Mammary epithelial cell (primary cell): Measurements from ENCODE around the gene UAP1.

Experiments
- CTCF ChIP-seq, 2 donors: IDR thresholded peaks in 1 of 2; conservative IDR thresholded peaks in 1 of 2; 2 replicates each; pipeline ENCODE4 v1.5.1; 2011 to 2012; ENCODE audit warnings: inconsistent platforms in 2 of 2, low read length in 2 of 2, mild to moderate bottlenecking in 2 of 2, control low read depth in 1 of 2, low read depth in 1 of 2; ENCODE audit not compliant: insufficient read depth in 1 of 2; ENCODE audit errors: extremely low read depth in 1 of 2
- EZH2 ChIP-seq: IDR thresholded peaks from 2 replicates; pipeline ENCODE4 v1.6.1; 2012; ENCODE audit warnings: low read length, inconsistent platforms, borderline replicate concordance

DNA sequence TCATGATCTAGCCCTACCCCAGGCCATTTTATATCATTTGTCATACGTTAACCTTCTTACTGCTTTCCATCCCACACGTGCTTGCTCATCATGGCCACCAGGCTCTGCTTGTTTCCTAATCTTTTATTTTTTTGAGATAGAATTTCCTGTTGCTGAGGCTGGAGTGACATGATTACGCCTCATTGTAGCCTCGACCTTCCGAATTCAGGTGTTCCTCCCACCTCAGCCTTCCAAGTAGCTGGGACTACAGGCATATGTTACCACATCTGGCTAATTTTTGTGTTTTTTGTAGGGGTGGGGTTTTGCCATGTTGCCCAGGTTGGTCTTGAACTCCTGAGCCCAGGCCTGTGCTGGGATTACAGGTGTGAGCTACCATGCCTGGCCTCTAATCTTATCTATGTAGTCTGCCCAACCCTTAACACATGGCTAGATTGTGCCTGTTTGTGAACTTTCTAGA, 3.3 kb downstream of the UAP1 start:
- TF ChIP-seq CTCF (conservative IDR thresholded peaks at IDR 0.05 in 1 of 2, IDR thresholded peaks at IDR 0.05 in 1 of 2; ENCODE audit: extremely low read depth in 1 of 2, insufficient read depth in 1 of 2, low read depth in 1 of 2, low read length in 2 of 2) (no peak), EZH2 (no peak)
